Astrocyte of the spinal cord (primary cell): ENCODE data around the gene HRH3.

Experiments used
- DNase-seq: peaks from one replicate; pipeline ENCODE4 v3.0.0; 2011; ENCODE audit warnings: low read depth, low spot score
- H3K4me3 ChIP-seq: 2 replicates; pipeline ENCODE4 v1.5.1; 2011; ENCODE audit warnings: low read depth, mild to moderate bottlenecking, low read length, moderate library complexity
- CTCF ChIP-seq: IDR thresholded peaks from 2 replicates; pipeline ENCODE4 v1.5.1; 2012; ENCODE audit warnings: low read depth, mild to moderate bottlenecking, low read length, inconsistent platforms
- in situ Hi-C: cut with HindIII; loops from 2 replicates; pipeline ENCODE4 v1.10.0; 2017; ENCODE audit warnings: low sequenced_read_pairs

HRH3 gene

DNA sequence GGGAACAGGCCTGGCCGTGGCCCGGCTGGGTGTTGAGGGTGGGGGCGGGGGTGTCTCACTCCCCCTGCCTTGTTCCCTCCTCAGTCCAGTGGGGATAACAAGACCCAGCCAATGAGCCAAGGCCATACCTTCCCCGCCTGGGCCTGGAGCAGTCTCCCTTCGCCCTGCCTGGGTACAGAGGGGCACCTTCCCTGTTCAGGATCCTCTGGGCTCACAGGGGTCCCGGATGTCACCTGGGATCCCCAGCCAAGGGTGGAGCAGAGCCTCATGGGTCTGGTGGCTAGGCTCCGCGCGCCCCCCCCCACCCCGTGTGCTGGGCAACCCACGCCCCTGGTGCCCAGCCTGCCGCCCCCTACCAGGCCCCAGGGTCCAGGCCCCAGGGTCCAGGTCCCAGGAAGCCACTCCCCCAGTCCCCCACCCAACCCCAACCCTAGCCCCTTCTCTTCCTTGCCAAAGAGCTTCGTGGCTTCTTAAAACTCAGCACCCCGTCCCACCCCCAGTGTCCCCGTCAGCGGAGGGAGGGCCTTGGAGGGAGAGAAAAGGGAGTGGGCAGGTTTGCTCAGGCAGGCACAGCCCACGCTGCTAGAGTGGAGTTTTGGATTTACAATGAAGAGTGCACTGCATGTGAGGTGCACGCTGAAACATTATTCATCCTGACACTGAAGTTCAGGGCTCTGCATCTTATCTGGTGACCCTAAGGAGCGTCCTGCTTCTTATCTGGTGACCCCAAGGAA lies 11.8 kb downstream of the HRH3 start:
- no peak overlapping the region for H3K4me3 ChIP-seq
- no peak for DNase-seq
- in situ Hi-C loops: no loop called here
- TF ChIP-seq CTCF: no peak

DNA sequence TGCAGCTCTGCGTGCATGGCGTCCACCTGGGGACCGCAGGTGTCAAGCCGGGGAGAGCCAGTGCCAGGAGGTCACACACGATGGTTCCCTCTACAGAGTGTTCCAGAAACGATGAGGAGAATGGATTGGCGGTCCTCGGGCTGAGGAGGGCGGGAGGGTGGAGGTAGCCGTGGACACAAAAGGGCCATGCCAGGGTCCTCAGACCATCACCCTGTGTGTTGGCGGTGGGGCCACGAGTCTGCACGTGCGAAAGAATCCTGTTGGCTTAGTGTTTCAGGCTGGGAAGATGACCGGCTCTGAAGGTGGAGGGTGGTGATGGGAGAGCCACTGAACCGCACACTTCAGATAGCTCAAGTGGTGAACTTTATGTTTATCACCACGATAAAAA lies 13.7 kb downstream of the HRH3 start:
- in situ Hi-C loops: no loop called here
- TF ChIP-seq CTCF: no peak
- no peak for DNase-seq
- H3K4me3 ChIP-seq: no peak overlapping the region

DNA sequence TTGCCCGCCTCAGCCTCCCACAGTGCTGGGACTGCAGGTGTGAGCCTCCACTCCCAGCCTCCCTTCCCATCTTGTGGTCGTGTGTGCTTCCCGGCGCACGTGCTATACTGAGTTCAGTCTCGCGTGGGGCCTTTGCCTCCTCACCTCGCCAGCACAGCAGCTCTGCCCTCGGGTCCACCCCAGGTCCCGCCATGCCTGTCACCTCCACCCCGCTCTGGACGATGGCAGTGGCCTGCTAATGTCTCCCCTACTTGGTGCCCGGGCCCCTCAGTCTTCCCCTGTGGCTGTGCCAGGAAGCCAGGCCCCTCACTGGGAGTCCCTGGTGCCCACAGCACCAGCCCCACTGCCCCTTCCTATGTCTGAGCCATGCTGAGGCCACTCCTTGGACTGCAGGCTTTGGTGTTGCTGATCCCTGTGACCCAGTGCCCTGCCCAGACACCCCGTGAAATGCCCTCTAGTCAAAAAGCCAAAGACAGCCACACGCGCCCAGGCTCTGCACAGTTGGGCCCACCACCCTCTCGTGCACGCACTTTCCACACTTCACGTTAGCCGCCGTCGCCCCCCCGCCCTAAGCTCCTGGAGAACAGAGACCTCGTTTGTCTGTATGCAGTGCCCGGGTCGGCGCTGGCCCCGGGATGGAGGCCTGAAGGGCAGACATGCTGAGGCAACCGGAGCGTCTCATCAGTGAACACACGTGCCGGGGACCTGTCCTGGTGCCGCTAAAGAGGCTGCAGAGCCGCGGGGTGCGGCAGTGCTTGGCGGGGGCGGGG lies 14.3 kb downstream of the HRH3 start:
- TF ChIP-seq CTCF: no peak
- in situ Hi-C loops: no loop called here
- DNase-seq: no peak

DNA sequence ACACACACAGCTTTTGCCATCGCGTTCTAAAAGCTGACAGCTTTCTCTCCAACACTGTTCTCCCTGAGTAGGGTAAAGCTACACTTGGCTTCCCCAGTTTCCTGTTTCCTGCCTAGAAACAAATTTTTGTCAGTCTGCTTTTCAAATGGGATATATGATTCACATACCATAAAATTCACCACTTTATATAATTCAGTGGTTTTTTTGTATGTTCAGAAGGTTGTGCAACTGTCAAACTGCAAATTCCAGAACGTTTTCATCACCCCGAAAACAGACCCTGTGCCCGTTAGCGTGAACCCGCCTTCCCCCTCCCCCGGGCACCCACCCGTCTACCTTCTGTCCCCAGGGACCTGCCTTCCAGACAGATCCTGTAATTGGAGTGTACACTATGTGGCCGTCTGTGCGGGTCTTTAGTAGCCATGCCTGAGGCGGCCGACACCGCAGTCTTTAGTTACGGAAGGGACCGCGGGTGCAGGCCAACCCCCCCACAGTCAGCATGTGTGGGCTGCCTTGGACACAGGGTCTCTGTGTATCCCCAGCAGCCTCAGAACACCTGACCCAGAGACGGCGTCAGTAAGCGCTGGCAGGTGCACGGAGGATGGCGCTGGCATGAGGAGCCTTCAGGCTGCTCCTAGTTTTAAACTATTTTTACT lies 16.6 kb downstream of the HRH3 start:
- no peak for TF ChIP-seq CTCF
- H3K4me3 ChIP-seq: no peak overlapping the region
- in situ Hi-C loops: no loop called here
- DNase-seq: no peak

More for the DNA sequence above, 14.3 kb downstream of the HRH3 start:
- H3K4me3 ChIP-seq: no peak overlapping the region

DNA sequence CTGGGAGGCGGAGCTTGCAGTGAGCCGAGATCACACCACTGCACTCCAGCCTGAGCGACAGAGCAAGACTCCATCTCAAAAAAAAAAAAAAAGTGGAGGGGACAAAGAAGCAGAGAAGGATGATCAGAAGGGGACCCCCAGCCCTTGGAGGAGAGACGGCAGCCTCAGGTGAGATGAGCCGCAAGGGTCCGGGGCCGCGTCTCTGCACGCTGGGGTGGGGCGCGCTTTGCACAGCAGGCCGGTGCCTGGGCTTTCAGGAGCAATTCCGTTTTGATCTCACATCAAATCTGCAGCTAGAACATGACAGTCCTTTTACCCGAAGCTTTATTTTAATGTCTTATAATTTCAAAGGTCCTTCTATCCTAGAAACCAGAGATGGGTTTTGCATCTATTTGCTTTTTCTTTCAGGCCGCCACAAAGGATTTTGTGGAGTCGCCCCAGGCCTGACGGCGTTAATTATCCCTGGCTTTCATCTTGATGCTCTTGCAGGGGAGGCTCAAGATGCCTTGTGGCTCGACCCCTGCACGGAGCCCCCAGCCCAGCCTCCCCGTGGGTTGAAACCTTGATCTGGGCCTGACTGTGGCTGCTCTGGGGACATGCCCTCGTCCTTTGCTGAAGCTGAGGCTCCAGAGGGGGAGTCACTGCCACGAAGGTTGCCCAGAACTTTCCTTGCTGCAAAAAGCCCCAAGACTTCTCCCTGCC lies 17.3 kb downstream of the HRH3 start:
- TF ChIP-seq CTCF: no peak
- no peak for DNase-seq
- in situ Hi-C loops: no loop called here
- no peak overlapping the region for H3K4me3 ChIP-seq

- in situ Hi-C loops: no loop called here
- no peak overlapping the region for H3K4me3 ChIP-seq
- no peak for DNase-seq
- TF ChIP-seq CTCF: no peak
Measured at GRCh38 chr20:62202083-62202395, 18.0 kb downstream of the HRH3 start.
